H9 (cell line): Measurements from ENCODE around the gene IL10. TPM values are rescaled to one million over a fixed set of nuclear protein-coding genes. Genes with fewer than 3 reads are reported as not detected.
A peak's percentile ranks its signal among the peaks of the same experiment; 100 is the strongest.

Experiments
- DNase-seq: peaks from one replicate; pipeline ENCODE4 v3.0.0-alpha.2; 2017
- H2AFZ ChIP-seq: one replicate; pipeline ENCODE4 v1.6.1; 2013; ENCODE audit warnings: mild to moderate bottlenecking, low read length, control low read depth, moderate library complexity
- H2AK5ac ChIP-seq: 2 replicates; pipeline ENCODE4 v1.6.1; 2013; ENCODE audit warnings: low read length, control low read depth, mixed read lengths; ENCODE audit not compliant: insufficient read length
- H2BK120ac ChIP-seq: one replicate; pipeline ENCODE4 v1.6.1; 2013; ENCODE audit warnings: low read depth, mild to moderate bottlenecking, low read length, control low read depth, inconsistent platforms; ENCODE audit not compliant: poor library complexity, severe bottlenecking
- H2BK12ac ChIP-seq: 2 replicates; pipeline ENCODE4 v1.6.1; 2013; ENCODE audit warnings: low read length, control low read depth, mixed read lengths, low read depth; ENCODE audit not compliant: insufficient read length
- H2BK15ac ChIP-seq: 2 replicates; pipeline ENCODE4 v1.6.1; 2013; ENCODE audit warnings: low read depth, low read length, control low read depth
- H2BK20ac ChIP-seq: one replicate; pipeline ENCODE4 v1.6.1; 2013; ENCODE audit warnings: low read depth, mild to moderate bottlenecking, low read length, control low read depth, inconsistent platforms; ENCODE audit not compliant: poor library complexity, severe bottlenecking
- H2BK5ac ChIP-seq: 2 replicates; pipeline ENCODE4 v1.6.1; 2013; ENCODE audit warnings: low read length, control low read depth, mixed read lengths; ENCODE audit not compliant: insufficient read length
- H3K14ac ChIP-seq: 2 replicates; pipeline ENCODE4 v1.6.1; 2013; ENCODE audit warnings: low read length, control low read depth; ENCODE audit not compliant: insufficient read depth
- H3K18ac ChIP-seq: 2 replicates; pipeline ENCODE4 v1.6.1; 2013; ENCODE audit warnings: low read depth, mild to moderate bottlenecking, mixed read lengths, low read length, control low read depth; ENCODE audit not compliant: insufficient read length
- H3K23ac ChIP-seq: 2 replicates; pipeline ENCODE4 v1.6.1; 2013; ENCODE audit warnings: low read length, control low read depth, mixed read lengths, low read depth; ENCODE audit not compliant: insufficient read length
- H3K23me2 ChIP-seq: 2 replicates; pipeline ENCODE4 v1.6.1; 2013; ENCODE audit warnings: low read depth, mild to moderate bottlenecking, mixed read lengths, low read length, control low read depth; ENCODE audit not compliant: insufficient read length, poor library complexity, severe bottlenecking
- H3K27ac ChIP-seq: 2 replicates; pipeline ENCODE4 v1.5.1; 2013; ENCODE audit warnings: low read length, control low read depth, mixed read lengths, low read depth; ENCODE audit not compliant: insufficient read length
- H3K27me3 ChIP-seq: 2 replicates; pipeline ENCODE4 v1.6.1; 2013; ENCODE audit warnings: low read length, control low read depth, inconsistent platforms; ENCODE audit not compliant: insufficient read depth
- H3K4ac ChIP-seq: 2 replicates; pipeline ENCODE4 v1.6.1; 2013; ENCODE audit warnings: low read depth, mild to moderate bottlenecking, control low read depth, inconsistent platforms, low read length, moderate library complexity
- H3K4me1 ChIP-seq: 2 replicates; pipeline ENCODE4 v1.6.1; 2013; ENCODE audit warnings: low read length, control low read depth, inconsistent platforms; ENCODE audit not compliant: insufficient read depth
- H3K4me2 ChIP-seq: 2 replicates; pipeline ENCODE4 v1.6.1; 2013; ENCODE audit warnings: low read length, control low read depth, mixed read lengths; ENCODE audit not compliant: insufficient read length, insufficient read depth
- H3K56ac ChIP-seq: 2 replicates; pipeline ENCODE4 v1.6.1; 2013; ENCODE audit warnings: low read depth, mild to moderate bottlenecking, mixed read lengths, low read length, control low read depth; ENCODE audit not compliant: insufficient read length
- H3K79me1 ChIP-seq: 2 replicates; pipeline ENCODE4 v1.6.1; 2013; ENCODE audit warnings: low read depth, mild to moderate bottlenecking, moderate library complexity, low read length, control low read depth, inconsistent platforms; ENCODE audit not compliant: insufficient read depth, poor library complexity, severe bottlenecking
- H3K79me2 ChIP-seq: 2 replicates; pipeline ENCODE4 v1.6.1; 2013; ENCODE audit warnings: low read length, control low read depth, inconsistent platforms; ENCODE audit not compliant: insufficient read depth
- H3K9ac ChIP-seq: 2 replicates; pipeline ENCODE4 v1.6.1; 2013; ENCODE audit warnings: low read length, control low read depth, mixed read lengths; ENCODE audit not compliant: insufficient read length; ENCODE audit errors: extremely low read depth
- H3K9me3 ChIP-seq: one replicate; pipeline ENCODE4 v1.6.1; 2013; ENCODE audit warnings: low read depth, low read length, inconsistent platforms; ENCODE audit not compliant: control insufficient read depth
- H3T11ph ChIP-seq: one replicate; pipeline ENCODE4 v1.6.1; 2013; ENCODE audit warnings: mild to moderate bottlenecking, low read length, control low read depth, inconsistent platforms
- H4K20me1 ChIP-seq: one replicate; pipeline ENCODE4 v1.6.1; 2013; ENCODE audit not compliant: control insufficient read depth, insufficient read length, insufficient read depth
- H4K5ac ChIP-seq: 2 replicates; pipeline ENCODE4 v1.6.1; 2013; ENCODE audit warnings: low read depth, mild to moderate bottlenecking, mixed read lengths, low read length, control low read depth; ENCODE audit not compliant: insufficient read length
- H4K8ac ChIP-seq: replicated peaks from 2 replicates; pipeline ENCODE4 v1.6.1; 2013; ENCODE audit warnings: low read length, control low read depth, mixed read lengths, low read depth; ENCODE audit not compliant: insufficient read length
- H4K91ac ChIP-seq: 2 replicates; pipeline ENCODE4 v1.6.1; 2013; ENCODE audit warnings: low read depth, mild to moderate bottlenecking, moderate library complexity, mixed read lengths, low read length, control low read depth; ENCODE audit not compliant: insufficient read length
- H3K27ac Mint-ChIP-seq, 3 experiments: 2 replicates in 2 of 3; 3 replicates in 1 of 3; pipeline ENCODE4 v1.8.0; 2020 to 2021; ENCODE audit warnings: mixed read lengths in 3 of 3, mild to moderate bottlenecking in 1 of 3, moderate library complexity in 1 of 3
- H3K27me3 Mint-ChIP-seq: 2 replicates; pipeline ENCODE4 v1.8.0; 2021; ENCODE audit warnings: low read depth, mild to moderate bottlenecking, moderate library complexity, mixed read lengths
- H3K36me3 Mint-ChIP-seq, 3 experiments: 2 replicates in 2 of 3; 3 replicates in 1 of 3; pipeline ENCODE4 v1.8.0; 2020 to 2021; ENCODE audit warnings: low read depth in 3 of 3, mixed read lengths in 3 of 3; ENCODE audit not compliant: insufficient read depth in 1 of 3
- H3K4me1 Mint-ChIP-seq, 2 experiments: 2 replicates each; pipeline ENCODE4 v1.8.0; 2020; ENCODE audit warnings: mixed read lengths in 2 of 2
- H3K4me3 Mint-ChIP-seq, 2 experiments: 2 replicates in 1 of 2; 3 replicates in 1 of 2; pipeline ENCODE4 v1.8.0; 2020 to 2021; ENCODE audit warnings: mild to moderate bottlenecking in 2 of 2, mixed read lengths in 2 of 2, moderate library complexity in 1 of 2
- H3K9me3 Mint-ChIP-seq, 2 experiments: 2 replicates in 1 of 2; 3 replicates in 1 of 2; pipeline ENCODE4 v1.8.0; 2020; ENCODE audit warnings: mild to moderate bottlenecking in 2 of 2, mixed read lengths in 2 of 2, moderate library complexity in 1 of 2
- WGBS: extraction: QIAGEN DNeasy Blood & Tissue Kit; methylation state at CpG from one replicate; pipeline ENCODE4 v1.1.7; 2013; ENCODE audit warnings: missing lambda C conversion rate, low lambda C conversion rate, mixed read lengths; ENCODE audit not compliant: insufficient read length; ENCODE audit errors: extremely low coverage; 5-methylcytosine and 5-hydroxymethylcytosine counted together
- total RNA-seq: library from RNA; stranded (reverse); gene quantifications from 2 replicates; pipeline ENCODE4 v1.2.1, GENCODE V29; 2021
- TF ChIP-seq, protein P1 (sequence below): fragments of 200-600 bp; sonication (generic); conservative IDR thresholded peaks from 3 replicates; pipeline ENCODE4 v1.8.0; 2021; ENCODE audit warnings: antibody characterized with exemption, mild to moderate bottlenecking

The IL10 gene
- total RNA-seq, 1 experiment from 2014 or later, result not detected

GRCh38 chr1:206739411-206740076, 32.8 kb downstream of the IL10 start:
- peaks cover 0 to 3% (median 0%) of the 10 kb centered on the region in 3 experiments; a peak in 3 of 7 replicates for H3K36me3 Mint-ChIP-seq
- Histone ChIP-seq H3K79me1 (no peaks in the 10 kb centered on the region), H3K56ac (no peak overlapping the region), H4K20me1 (no peaks in the 10 kb centered on the region), H3K23ac (no peak overlapping the region), H3K4ac (no peak overlapping the region), H3K27me3 (no peaks in the 10 kb centered on the region), H4K5ac (no peak overlapping the region), H2BK20ac (no peak overlapping the region), H3K18ac (no peak overlapping the region), H4K8ac (no peak overlapping the region), H3K23me2 (no peaks in the 10 kb centered on the region), H3K4me2 (no peak overlapping the region), H3K9me3 (no peaks in the 10 kb centered on the region), H2BK12ac (no peak overlapping the region), H3K27ac (no peak overlapping the region), H3K4me1 (peaks cover 2% of the 10 kb centered on the region; the same call in 1 of the 2 replicates), H3T11ph (no peak overlapping the region), H2BK15ac (no peak overlapping the region), H3K9ac (no peak overlapping the region), H2AK5ac (no peak overlapping the region), H4K91ac (no peak overlapping the region), H3K14ac (no peak overlapping the region), H2AFZ (no peak overlapping the region), H2BK120ac (no peak overlapping the region), H2BK5ac (no peak overlapping the region), H3K79me2 (no peaks in the 10 kb centered on the region)
- no peak overlapping the region for H3K4me3 Mint-ChIP-seq
- H3K27me3 Mint-ChIP-seq, result no peaks in the 10 kb centered on the region; the same call in none of the 2 replicates
- WGBS, result no CpG with 5 or more reads among the region's 5 CpGs
- H3K4me1 Mint-ChIP-seq, result peaks cover 11 to 15% of the 10 kb centered on the region in 2 experiments
- H3K27ac Mint-ChIP-seq, result peak overlapping the region in 1 of 3 experiments; percentile 55; a peak in 1 of 7 replicates
- no peaks in the 10 kb centered on the region for H3K9me3 Mint-ChIP-seq
- peak; percentile 48 for DNase-seq
- TF ChIP-seq, protein P1, sequence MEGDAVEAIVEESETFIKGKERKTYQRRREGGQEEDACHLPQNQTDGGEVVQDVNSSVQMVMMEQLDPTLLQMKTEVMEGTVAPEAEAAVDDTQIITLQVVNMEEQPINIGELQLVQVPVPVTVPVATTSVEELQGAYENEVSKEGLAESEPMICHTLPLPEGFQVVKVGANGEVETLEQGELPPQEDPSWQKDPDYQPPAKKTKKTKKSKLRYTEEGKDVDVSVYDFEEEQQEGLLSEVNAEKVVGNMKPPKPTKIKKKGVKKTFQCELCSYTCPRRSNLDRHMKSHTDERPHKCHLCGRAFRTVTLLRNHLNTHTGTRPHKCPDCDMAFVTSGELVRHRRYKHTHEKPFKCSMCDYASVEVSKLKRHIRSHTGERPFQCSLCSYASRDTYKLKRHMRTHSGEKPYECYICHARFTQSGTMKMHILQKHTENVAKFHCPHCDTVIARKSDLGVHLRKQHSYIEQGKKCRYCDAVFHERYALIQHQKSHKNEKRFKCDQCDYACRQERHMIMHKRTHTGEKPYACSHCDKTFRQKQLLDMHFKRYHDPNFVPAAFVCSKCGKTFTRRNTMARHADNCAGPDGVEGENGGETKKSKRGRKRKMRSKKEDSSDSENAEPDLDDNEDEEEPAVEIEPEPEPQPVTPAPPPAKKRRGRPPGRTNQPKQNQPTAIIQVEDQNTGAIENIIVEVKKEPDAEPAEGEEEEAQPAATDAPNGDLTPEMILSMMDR, result no peak
